CD4-positive, alpha-beta T cell (primary cell): ENCODE measurements around the gene MELTF. TPM values are rescaled to one million over a fixed set of nuclear protein-coding genes. Genes with fewer than 3 reads are reported as not detected.
A peak's percentile ranks its signal among the peaks of the same experiment; 100 is the strongest.

Experiments used
- ATAC-seq: fragments of 200-7000 bp; cut with Tn5 transposase; one replicate; pipeline ENCODE4 v1.10.0; 2022; ENCODE audit warnings: mild to moderate bottlenecking; ENCODE audit not compliant: poor library complexity
- CTCF ChIA-PET: fragments of 350-600 bp; sonication (Branson Sonifier 250); formaldehyde crosslinking; loops from one replicate; lab custom pipeline; 2021; ENCODE audit warnings: antibody characterized with exemption, inconsistent platforms; lab: Charles Lee
- POLR2A ChIA-PET: fragments of 350-600 bp; sonication (Branson Sonifier 250); formaldehyde crosslinking; loops from one replicate; lab custom pipeline; 2021; ENCODE audit warnings: antibody characterized with exemption, inconsistent platforms; lab: Charles Lee
- DNase-seq, 14 experiments: peaks; one replicate each; pipeline ENCODE4 v3.0.0-alpha.2; 2013 to 2020; ENCODE audit warnings: mixed read lengths in 2 of 14
- H3K27ac ChIP-seq, 2 donors: one replicate each; pipeline versions ENCODE4 v1.5.1 to v1.7.0; 2013; ENCODE audit warnings: low read length in 2 of 2, low read depth in 1 of 2, mild to moderate bottlenecking in 1 of 2
- H3K27me3 ChIP-seq, 2 experiments: 1 replicate in 1 of 2; 2 replicates in 1 of 2; pipeline versions ENCODE4 v1.6.1 to v1.7.0; 2013; ENCODE audit warnings: low read length in 2 of 2, control low read depth in 1 of 2, mild to moderate bottlenecking in 1 of 2, moderate library complexity in 1 of 2; ENCODE audit not compliant: insufficient read depth in 2 of 2, control insufficient read depth in 1 of 2
- H3K36me3 ChIP-seq: one replicate; pipeline ENCODE4 v1.6.1; 2013; ENCODE audit warnings: low read length, control low read depth; ENCODE audit not compliant: insufficient read depth
- H3K4me1 ChIP-seq: one replicate; pipeline ENCODE4 v1.6.1; 2013; ENCODE audit warnings: low read length, control low read depth; ENCODE audit not compliant: insufficient read depth
- H3K4me3 ChIP-seq: one replicate; pipeline ENCODE4 v1.5.1; 2013; ENCODE audit warnings: mild to moderate bottlenecking, low read length, moderate library complexity
- H3K9me3 ChIP-seq, 2 experiments: 1 replicate in 1 of 2; 2 replicates in 1 of 2; pipeline versions ENCODE4 v1.6.1 to v1.7.0; 2013; ENCODE audit warnings: low read length in 2 of 2, mild to moderate bottlenecking in 2 of 2, control low read depth in 1 of 2, moderate library complexity in 1 of 2; ENCODE audit not compliant: control insufficient read depth in 1 of 2, insufficient read depth in 1 of 2
- H3K27ac Mint-ChIP-seq: one replicate; pipeline ENCODE4 v1.8.0; 2020; ENCODE audit warnings: mixed read lengths
- H3K27me3 Mint-ChIP-seq: one replicate; pipeline ENCODE4 v1.8.0; 2021; ENCODE audit warnings: mixed read lengths
- H3K36me3 Mint-ChIP-seq: one replicate; pipeline ENCODE4 v1.8.0; 2021; ENCODE audit warnings: low read depth, mixed read lengths
- H3K4me1 Mint-ChIP-seq: one replicate; pipeline ENCODE4 v1.8.0; 2021; ENCODE audit warnings: low read depth, mixed read lengths
- H3K4me3 Mint-ChIP-seq: one replicate; pipeline ENCODE4 v1.8.0; 2020; ENCODE audit warnings: mild to moderate bottlenecking, mixed read lengths
- H3K9me3 Mint-ChIP-seq: one replicate; pipeline ENCODE4 v1.8.0; 2020; ENCODE audit warnings: mixed read lengths
- CTCF ChIP-seq: fragments of 200-600 bp; IDR thresholded peaks from one replicate; pipeline ENCODE4 v1.8.0; 2022; ENCODE audit warnings: antibody characterized with exemption, mild to moderate bottlenecking
- intact Hi-C, 2 experiments: fragments of 100-400 bp; cut with DNase I in 1 of 2; cut with micrococcal nuclease in 1 of 2; formaldehyde crosslinking; loops; one replicate each; pipeline versions ENCODE4 v1.15.1 to v1.9.0; 2023 to 2025; cut with DNase I, micrococcal nuclease
- total RNA-seq, 174 experiments: library from RNA in 2 of 174; stranded (reverse) in 2 of 174; gene quantifications; one replicate each; pipeline ENCODE4 v1.2.3 and lab custom pipeline; 2021 to 2026

Gene MELTF
- total RNA-seq, 2 experiments from 2014 or later = 0.89 to 1.2 TPM

- Histone ChIP-seq H3K27ac (no peak overlapping the region), H3K4me3 (no peak overlapping the region), H3K36me3 (no peaks in the 10 kb centered on the region), H3K9me3 (peaks cover 5 to 10% of the 10 kb centered on the region in 2 experiments), H3K27me3 (peaks cover 0 to 5% of the 10 kb centered on the region in 2 experiments), H3K4me1 (peaks cover 7% of the 10 kb centered on the region)
- Mint-ChIP-seq H3K9me3 (peaks cover 6% of the 10 kb centered on the region), H3K27me3 (peaks cover 22% of the 10 kb centered on the region), H3K4me1 (no peaks in the 10 kb centered on the region), H3K27ac (no peak overlapping the region), H3K4me3 (no peak overlapping the region), H3K36me3 (no peaks in the 10 kb centered on the region)
- no peak for ATAC-seq
- TF ChIP-seq CTCF = no peak
- CTCF ChIA-PET = no interaction called here
- POLR2A ChIA-PET = no interaction called here
- DNase-seq = peak in 1 of 14 experiments; percentile 16
- intact Hi-C loops = loop anchor here (2.0 kb wide), 2 partner anchors 207 to 209 kb away; no protein-coding TSS in a partner anchor
These were observed 50.1 kb downstream of the MELTF start for GRCh38 chr3:196979545-196979944.

DNA sequence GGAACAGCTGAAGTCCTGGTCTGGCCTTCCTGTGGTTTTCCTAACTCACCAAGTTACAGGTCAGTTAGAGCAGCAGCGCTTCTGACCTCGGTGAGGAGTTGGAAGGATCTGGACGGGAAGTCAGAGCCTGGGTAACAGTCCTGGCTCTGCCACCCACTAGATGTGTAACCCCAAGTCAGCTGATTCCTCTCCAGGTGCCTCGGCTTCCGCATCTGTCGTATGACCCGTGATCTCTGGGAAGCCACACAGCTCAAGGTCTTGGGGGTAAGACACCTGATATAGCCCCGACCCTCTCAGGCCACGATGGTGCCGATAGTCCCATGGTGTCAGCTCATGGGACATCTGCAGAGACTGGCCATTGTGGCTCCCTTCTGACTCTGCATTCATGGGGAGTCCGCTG, 52.7 kb downstream of the MELTF start:
- H3K27me3 ChIP-seq = peaks cover 0 to 5% of the 10 kb centered on the region in 2 experiments
- ATAC-seq = no peak
- Mint-ChIP-seq H3K27me3 (peaks cover 18% of the 10 kb centered on the region), H3K4me3 (no peak overlapping the region), H3K4me1 (no peaks in the 10 kb centered on the region), H3K9me3 (peaks cover 4% of the 10 kb centered on the region), H3K36me3 (no peaks in the 10 kb centered on the region), H3K27ac (no peak overlapping the region)
- no peak overlapping the region for H3K4me3 ChIP-seq
- DNase-seq = no peak
- no peaks in the 10 kb centered on the region for H3K36me3 ChIP-seq
- H3K27ac ChIP-seq = no peak overlapping the region
- peaks cover 7% of the 10 kb centered on the region for H3K4me1 ChIP-seq
- H3K9me3 ChIP-seq = no peaks in the 10 kb centered on the region
- intact Hi-C loops = no loop called here
- no peak for TF ChIP-seq CTCF
- POLR2A ChIA-PET = no interaction called here
- CTCF ChIA-PET = no interaction called here

- Mint-ChIP-seq H3K27ac (no peak overlapping the region), H3K4me1 (peaks cover 2% of the 10 kb centered on the region), H3K4me3 (no peak overlapping the region), H3K9me3 (no peaks in the 10 kb centered on the region), H3K36me3 (no peaks in the 10 kb centered on the region), H3K27me3 (peaks cover 25% of the 10 kb centered on the region)
- CTCF ChIA-PET = no interaction called here
- H3K27me3 ChIP-seq = peaks cover 0 to 2% of the 10 kb centered on the region in 2 experiments
- DNase-seq (no peak), ATAC-seq (no peak)
- peaks cover 7% of the 10 kb centered on the region for H3K4me1 ChIP-seq
- TF ChIP-seq CTCF = no peak
- H3K27ac ChIP-seq = no peak overlapping the region
- POLR2A ChIA-PET = no interaction called here
- no peaks in the 10 kb centered on the region for H3K9me3 ChIP-seq
- intact Hi-C loops = no loop called here
- no peaks in the 10 kb centered on the region for H3K36me3 ChIP-seq
- no peak overlapping the region for H3K4me3 ChIP-seq
These were observed 54.3 kb downstream of the MELTF start for GRCh38 chr3:196975349-196975748.
